ENCODE measurements around the gene USP31. TPM values are rescaled to one million over a fixed set of nuclear protein-coding genes. Genes with fewer than 3 reads are reported as not detected.

Gene USP31
- total RNA-seq, 1 experiment from 2014 or later, result 16.1 TPM

- H3K23ac ChIP-seq (ENCODE audit: insufficient read length, low read depth, low read length), result no peak overlapping the region
Measured at GRCh38 chr16:23183543-23183862, 34.3 kb upstream of the USP31 start.

More at GRCh38 chr16:23183543-23183862, 34.3 kb upstream of the USP31 start:
- Mint-ChIP-seq H3K27ac (no peak overlapping the region), H3K4me3 (peak overlapping the region; percentile 61 to 76; a peak in 4 of 5 replicates), H3K4me1 (peaks cover 17 to 25% of the 10 kb centered on the region in 2 experiments), H3K27me3 (ENCODE audit: low read depth) (peaks cover 47% of the 10 kb centered on the region), H3K36me3 (ENCODE audit: insufficient read depth in 1 of 3, low read depth in 3 of 3) (no peaks in the 10 kb centered on the region; a peak in 1 of 7 replicates), H3K9me3 (peaks cover 0 to 3% of the 10 kb centered on the region in 2 experiments; a peak in 1 of 5 replicates)
- H4K91ac ChIP-seq (ENCODE audit: insufficient read length, low read depth, low read length), result no peak overlapping the region
- no peak overlapping the region for H2BK20ac ChIP-seq (ENCODE audit: low read depth, low read length, poor library complexity, severe bottlenecking)
- no peaks in the 10 kb centered on the region for H3K79me2 ChIP-seq (ENCODE audit: insufficient read depth, low read length)
- no peak overlapping the region for H3K27ac ChIP-seq (ENCODE audit: insufficient read length, low read depth, low read length)
- no peak overlapping the region for H2AFZ ChIP-seq (ENCODE audit: low read length)
- no peak overlapping the region for H3K18ac ChIP-seq (ENCODE audit: insufficient read length, low read depth, low read length)
- no peak overlapping the region for H4K8ac ChIP-seq (replicated peaks; ENCODE audit: insufficient read length, low read depth, low read length)
- no peak overlapping the region for H3K4ac ChIP-seq (ENCODE audit: low read depth, low read length)
- no peak overlapping the region for H2BK120ac ChIP-seq (ENCODE audit: low read depth, low read length, poor library complexity, severe bottlenecking)
- H3K23me2 ChIP-seq (ENCODE audit: insufficient read length, low read depth, low read length, poor library complexity, severe bottlenecking), result peaks cover 6% of the 10 kb centered on the region
- no peak overlapping the region for H3K14ac ChIP-seq (ENCODE audit: insufficient read depth, low read length)
- no peak overlapping the region for H3K56ac ChIP-seq (ENCODE audit: insufficient read length, low read depth, low read length)
- no peak for TF ChIP-seq CTCF (conservative IDR thresholded peaks at IDR 0.05)
- no peaks in the 10 kb centered on the region for H3K9me3 ChIP-seq (ENCODE audit: control insufficient read depth, low read depth, low read length)
- H3K79me1 ChIP-seq (ENCODE audit: insufficient read depth, low read depth, low read length, poor library complexity, severe bottlenecking), result no peaks in the 10 kb centered on the region
- no peak for DNase-seq
- H3K9ac ChIP-seq (ENCODE audit: extremely low read depth, insufficient read length, low read length), result no peak overlapping the region
- H3K4me1 ChIP-seq (ENCODE audit: insufficient read depth, low read length), result no peaks in the 10 kb centered on the region
- H3K27me3 ChIP-seq (ENCODE audit: insufficient read depth, low read length), result peaks cover 15% of the 10 kb centered on the region; the same call in 1 of the 2 replicates
- H3T11ph ChIP-seq (ENCODE audit: low read length), result no peak overlapping the region
- WGBS (ENCODE audit: extremely low coverage, insufficient read length, low lambda C conversion rate), result no CpG with 5 or more reads among the region's 4 CpGs
- H4K5ac ChIP-seq (ENCODE audit: insufficient read length, low read depth, low read length), result no peak overlapping the region
- H2AK5ac ChIP-seq (ENCODE audit: insufficient read length, low read length), result no peak overlapping the region
- H4K20me1 ChIP-seq (ENCODE audit: control insufficient read depth, insufficient read depth, insufficient read length), result no peaks in the 10 kb centered on the region
- no peak overlapping the region for H2BK12ac ChIP-seq (ENCODE audit: insufficient read length, low read depth, low read length)
- H2BK5ac ChIP-seq (ENCODE audit: insufficient read length, low read length), result no peak overlapping the region
- H3K4me2 ChIP-seq (ENCODE audit: insufficient read depth, insufficient read length, low read length), result peak overlapping the region; percentile 75
- no peak overlapping the region for H2BK15ac ChIP-seq (ENCODE audit: low read depth, low read length)

All from H9 (cell line).